ENCODE measurements around the gene TMEM54.

TMEM54 gene

GRCh38 chr1:32886004-32886827 is 15.0 kb downstream of the TMEM54 start, which contains the start of gene HPCA:
HPCA (plus strand) TSS chr1:32886491; CDS start chr1:32888899, 2,408 bp downstream.
- DNase-seq (ENCODE audit: low read depth): no peak

DNA sequence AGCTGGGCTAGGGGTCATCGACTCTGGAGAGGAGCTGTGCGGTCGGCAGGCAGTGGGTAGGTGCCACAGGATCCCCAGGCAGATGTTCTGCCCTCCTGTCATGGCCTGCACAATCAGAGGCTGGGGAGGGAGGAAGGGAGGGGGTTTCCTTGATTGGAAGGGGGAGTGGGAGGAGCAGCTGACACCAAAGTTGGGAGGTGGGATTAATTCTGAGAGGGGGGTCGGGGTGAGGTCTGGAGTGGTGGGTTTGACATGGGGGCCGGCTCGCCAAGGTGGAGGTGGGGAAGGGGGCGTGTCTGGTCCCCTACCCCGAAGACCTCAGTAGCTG is 15.5 kb downstream of the TMEM54 start:
- no peak for DNase-seq (ENCODE audit: low read depth)
- no peak overlapping the region for H3K4me3 ChIP-seq (ENCODE audit: low read depth, low read length)
- TF ChIP-seq CTCF (IDR thresholded peaks at IDR 0.05; ENCODE audit: low read depth, low read length, missing control alignments): no peak

More at GRCh38 chr1:32886004-32886827, 15.0 kb downstream of the TMEM54 start, which contains the start of gene HPCA:
- peak; percentile 39 for TF ChIP-seq CTCF (IDR thresholded peaks at IDR 0.05; ENCODE audit: low read depth, low read length, missing control alignments)
- H3K4me3 ChIP-seq (ENCODE audit: low read depth, low read length): no peak within 1 kb of the TSS

GRCh38 chr1:32884726-32885125 is 16.5 kb downstream of the TMEM54 start:
- no peak overlapping the region for H3K4me3 ChIP-seq (ENCODE audit: low read depth, low read length)
- TF ChIP-seq CTCF (IDR thresholded peaks at IDR 0.05; ENCODE audit: low read depth, low read length, missing control alignments): no peak
- DNase-seq (ENCODE audit: low read depth): no peak

- TF ChIP-seq CTCF (IDR thresholded peaks at IDR 0.05; ENCODE audit: low read depth, low read length, missing control alignments): no peak
- DNase-seq (ENCODE audit: low read depth): no peak
- no peak overlapping the region for H3K4me3 ChIP-seq (ENCODE audit: low read depth, low read length)
Measured at GRCh38 chr1:32884032-32884372, 17.2 kb downstream of the TMEM54 start.

GRCh38 chr1:32883338-32884031 is 17.7 kb downstream of the TMEM54 start:
- TF ChIP-seq CTCF (IDR thresholded peaks at IDR 0.05; ENCODE audit: low read depth, low read length, missing control alignments): no peak
- no peak overlapping the region for H3K4me3 ChIP-seq (ENCODE audit: low read depth, low read length)
- no peak for DNase-seq (ENCODE audit: low read depth)

- no peak overlapping the region for H3K4me3 ChIP-seq (ENCODE audit: low read depth, low read length)
- DNase-seq (ENCODE audit: low read depth): no peak
- no peak for TF ChIP-seq CTCF (IDR thresholded peaks at IDR 0.05; ENCODE audit: low read depth, low read length, missing control alignments)
Measured at GRCh38 chr1:32881871-32882850, 19.0 kb downstream of the TMEM54 start.
